ENCODE data around the gene ANKDD1B.

DNA sequence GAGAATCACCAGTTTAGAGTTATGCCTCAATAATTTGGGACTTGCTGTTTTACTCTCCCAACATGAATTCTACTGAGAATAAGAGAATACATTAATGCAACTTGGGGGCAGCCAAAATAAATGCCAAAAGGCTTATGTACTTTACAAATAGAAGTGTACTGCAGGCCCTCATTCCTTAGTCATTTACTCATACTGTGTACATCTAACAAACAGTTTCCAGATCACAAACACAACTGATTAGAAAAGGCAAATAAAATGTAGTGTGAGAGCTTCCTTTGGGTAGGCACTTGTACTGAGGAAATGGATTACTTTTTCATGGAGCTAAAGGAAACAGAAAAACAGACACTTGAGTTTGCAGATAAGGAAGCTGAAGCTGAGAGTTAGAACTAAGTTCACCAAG lies 12.6 kb downstream of the ANKDD1B start:
- TF ChIP-seq POLR2A (IDR thresholded peaks at IDR 0.05; ENCODE audit: low read depth) (no peak), EP300 (IDR thresholded peaks at IDR 0.05) (no peak)
- TF ChIP-seq, protein P1, sequence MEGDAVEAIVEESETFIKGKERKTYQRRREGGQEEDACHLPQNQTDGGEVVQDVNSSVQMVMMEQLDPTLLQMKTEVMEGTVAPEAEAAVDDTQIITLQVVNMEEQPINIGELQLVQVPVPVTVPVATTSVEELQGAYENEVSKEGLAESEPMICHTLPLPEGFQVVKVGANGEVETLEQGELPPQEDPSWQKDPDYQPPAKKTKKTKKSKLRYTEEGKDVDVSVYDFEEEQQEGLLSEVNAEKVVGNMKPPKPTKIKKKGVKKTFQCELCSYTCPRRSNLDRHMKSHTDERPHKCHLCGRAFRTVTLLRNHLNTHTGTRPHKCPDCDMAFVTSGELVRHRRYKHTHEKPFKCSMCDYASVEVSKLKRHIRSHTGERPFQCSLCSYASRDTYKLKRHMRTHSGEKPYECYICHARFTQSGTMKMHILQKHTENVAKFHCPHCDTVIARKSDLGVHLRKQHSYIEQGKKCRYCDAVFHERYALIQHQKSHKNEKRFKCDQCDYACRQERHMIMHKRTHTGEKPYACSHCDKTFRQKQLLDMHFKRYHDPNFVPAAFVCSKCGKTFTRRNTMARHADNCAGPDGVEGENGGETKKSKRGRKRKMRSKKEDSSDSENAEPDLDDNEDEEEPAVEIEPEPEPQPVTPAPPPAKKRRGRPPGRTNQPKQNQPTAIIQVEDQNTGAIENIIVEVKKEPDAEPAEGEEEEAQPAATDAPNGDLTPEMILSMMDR (IDR thresholded peaks at IDR 0.05), result no peak

Measured in esophagus muscularis mucosa (tissue), 4 donors.